ENCODE measurements around the gene LRIG1. TPM values are rescaled to one million over a fixed set of nuclear protein-coding genes. Genes with fewer than 3 reads are reported as not detected.

LRIG1 gene
- total RNA-seq, 4 donors from 2014 or later, result 95.3 to 136 (median 131) TPM

GRCh38 chr3:66488492-66488891 is 12.3 kb downstream of the LRIG1 start:
- H3K27me3 ChIP-seq, result no peaks in the 10 kb centered on the region
- H3K27ac ChIP-seq (replicated peaks in 1 of 4), result peak overlapping the region; percentile 86 to 99 (median 92)
- no peak for DNase-seq (ENCODE audit: extremely low spot score)
- H3K4me3 ChIP-seq, result no peak overlapping the region
- intact Hi-C loops (cut with DNase I), result no loop called here
- no peaks in the 10 kb centered on the region for H3K9me3 ChIP-seq
- H3K36me3 ChIP-seq, result no peaks in the 10 kb centered on the region
- H3K4me1 ChIP-seq, result peaks cover 78 to 100% (median 100%) of the 10 kb centered on the region in 4 donors
- WGBS, result 80% methylated on average over 4 of the region's 4 CpGs
- TF ChIP-seq CTCF (IDR thresholded peaks at IDR 0.05) (no peak), POLR2AphosphoS5 (IDR thresholded peaks at IDR 0.05) (no peak), POLR2A (IDR thresholded peaks at IDR 0.05; ENCODE audit: low read depth) (no peak), EP300 (IDR thresholded peaks at IDR 0.05) (no peak)

GRCh38 chr3:66487465-66487864 is 13.4 kb downstream of the LRIG1 start:
- Histone ChIP-seq H3K27ac (replicated peaks in 1 of 4) (peak overlapping the region; percentile 86 to 99 (median 92)), H3K9me3 (no peaks in the 10 kb centered on the region)
- DNase-seq (ENCODE audit: extremely low spot score), result no peak

GRCh38 chr3:66486646-66487045 is 14.2 kb downstream of the LRIG1 start:
- 33% methylated on average over 5 of the region's 5 CpGs for WGBS
- peak overlapping the region in 1 of 4 donors; percentile 3 for H3K4me3 ChIP-seq

More at GRCh38 chr3:66487465-66487864, 13.4 kb downstream of the LRIG1 start:
- Histone ChIP-seq H3K4me3 (no peak overlapping the region), H3K36me3 (no peaks in the 10 kb centered on the region), H3K27me3 (no peaks in the 10 kb centered on the region), H3K4me1 (peaks cover 80 to 100% (median 100%) of the 10 kb centered on the region in 4 donors)
- TF ChIP-seq POLR2AphosphoS5 (IDR thresholded peaks at IDR 0.05) (peak; percentile 53 to 75), CTCF (IDR thresholded peaks at IDR 0.05) (no peak)
- intact Hi-C loops (cut with DNase I), result no loop called here
- 52% methylated on average over 5 of the region's 5 CpGs for WGBS

GRCh38 chr3:66486202-66486601 is 14.6 kb downstream of the LRIG1 start:
- intact Hi-C loops (cut with DNase I), result no loop called here
- peak overlapping the region in 1 of 4 donors; percentile 4 for H3K4me3 ChIP-seq
- TF ChIP-seq EP300 (IDR thresholded peaks at IDR 0.05), result no peak
- no peak for TF ChIP-seq POLR2A (IDR thresholded peaks at IDR 0.05; ENCODE audit: low read depth)
- no peak for TF ChIP-seq POLR2AphosphoS5 (IDR thresholded peaks at IDR 0.05)
- no peak for TF ChIP-seq CTCF (IDR thresholded peaks at IDR 0.05)
- 55% methylated on average over 6 of the region's 6 CpGs for WGBS
- H3K36me3 ChIP-seq, result no peaks in the 10 kb centered on the region
- H3K27ac ChIP-seq (replicated peaks in 1 of 4), result peak overlapping the region; percentile 86 to 99 (median 92)
- H3K9me3 ChIP-seq, result no peaks in the 10 kb centered on the region
- DNase-seq (ENCODE audit: extremely low spot score), result no peak
- H3K27me3 ChIP-seq, result no peaks in the 10 kb centered on the region
- H3K4me1 ChIP-seq, result peaks cover 80 to 100% (median 100%) of the 10 kb centered on the region in 4 donors

More at GRCh38 chr3:66486646-66487045, 14.2 kb downstream of the LRIG1 start:
- TF ChIP-seq EP300 (IDR thresholded peaks at IDR 0.05) (no peak), POLR2AphosphoS5 (IDR thresholded peaks at IDR 0.05) (peak in 1 of 2 donors; percentile 50)
- H3K4me1 ChIP-seq, result peaks cover 80 to 100% (median 100%) of the 10 kb centered on the region in 4 donors
- H3K27me3 ChIP-seq, result no peaks in the 10 kb centered on the region
- peak overlapping the region; percentile 86 to 99 (median 92) for H3K27ac ChIP-seq (replicated peaks in 1 of 4)
- H3K36me3 ChIP-seq, result no peaks in the 10 kb centered on the region
- H3K9me3 ChIP-seq, result no peaks in the 10 kb centered on the region
- intact Hi-C loops (cut with DNase I), result no loop called here
- DNase-seq (ENCODE audit: extremely low spot score), result no peak

GRCh38 chr3:66485291-66485968 is 15.4 kb downstream of the LRIG1 start:
- 52% methylated on average over 12 of the region's 12 CpGs for WGBS
- Histone ChIP-seq H3K9me3 (no peaks in the 10 kb centered on the region), H3K27ac (replicated peaks in 1 of 4) (peak overlapping the region; percentile 86 to 99 (median 92)), H3K27me3 (no peaks in the 10 kb centered on the region), H3K36me3 (no peaks in the 10 kb centered on the region), H3K4me1 (peaks cover 80 to 100% (median 100%) of the 10 kb centered on the region in 4 donors), H3K4me3 (peak overlapping the region in 1 of 4 donors; percentile 4)
- peak; percentile 29 to 55 for TF ChIP-seq POLR2AphosphoS5 (IDR thresholded peaks at IDR 0.05)
- TF ChIP-seq POLR2A (IDR thresholded peaks at IDR 0.05; ENCODE audit: low read depth), result no peak
- no peak for TF ChIP-seq CTCF (IDR thresholded peaks at IDR 0.05)
- no peak for TF ChIP-seq EP300 (IDR thresholded peaks at IDR 0.05)
- DNase-seq (ENCODE audit: extremely low spot score), result no peak
- intact Hi-C loops (cut with DNase I), result no loop called here
